ENCODE results near the gene TBCD. TPM values are rescaled to one million over a fixed set of nuclear protein-coding genes. Genes with fewer than 3 reads are reported as not detected.

The TBCD gene
- total RNA-seq, 1 experiment from 2014 or later: 90.7 TPM

- Mint-ChIP-seq H3K27me3 (ENCODE audit: unreplicated experiment) (no peaks in the 10 kb centered on the region), H3K4me1 (ENCODE audit: low read depth, unreplicated experiment) (no peaks in the 10 kb centered on the region), H3K9me3 (ENCODE audit: low read depth, unreplicated experiment) (peaks cover 11% of the 10 kb centered on the region), H3K36me3 (ENCODE audit: insufficient read depth, unreplicated experiment) (peaks cover 24% of the 10 kb centered on the region), H3K4me3 (ENCODE audit: low read depth, unreplicated experiment) (no peak overlapping the region), H3K27ac (ENCODE audit: unreplicated experiment) (no peak overlapping the region)
- CTCF ChIA-PET: interaction anchor here (0.6 kb wide), 1 partner anchor 226 kb away, joined by 3 read pairs; the partner anchor contains the start of gene FN3KRP
- DNase-seq: no peak
- no peak for TF ChIP-seq CTCF (IDR thresholded peaks at IDR 0.05; ENCODE audit: unreplicated experiment)
- no TSS peak for BruUV-seq (replicated peaks)
- intact Hi-C loops (cut with micrococcal nuclease; ENCODE audit: unreplicated experiment): no loop called here
Observed at GRCh38 chr17:82942166-82943130, 190.6 kb downstream of the TBCD start.

GRCh38 chr17:82943339-82943738 is 191.5 kb downstream of the TBCD start:
- intact Hi-C loops (cut with micrococcal nuclease; ENCODE audit: unreplicated experiment): no loop called here
- CTCF ChIA-PET: no interaction called here
- no TSS peak for BruUV-seq (replicated peaks)
- Mint-ChIP-seq H3K9me3 (ENCODE audit: low read depth, unreplicated experiment) (peaks cover 15% of the 10 kb centered on the region), H3K4me3 (ENCODE audit: low read depth, unreplicated experiment) (no peak overlapping the region), H3K36me3 (ENCODE audit: insufficient read depth, unreplicated experiment) (peaks cover 32% of the 10 kb centered on the region), H3K4me1 (ENCODE audit: low read depth, unreplicated experiment) (no peaks in the 10 kb centered on the region), H3K27ac (ENCODE audit: unreplicated experiment) (no peak overlapping the region), H3K27me3 (ENCODE audit: unreplicated experiment) (no peaks in the 10 kb centered on the region)
- no peak for DNase-seq
- no peak for TF ChIP-seq CTCF (IDR thresholded peaks at IDR 0.05; ENCODE audit: unreplicated experiment)

- Mint-ChIP-seq H3K4me3 (ENCODE audit: low read depth, unreplicated experiment) (no peak overlapping the region), H3K9me3 (ENCODE audit: low read depth, unreplicated experiment) (peaks cover 15% of the 10 kb centered on the region), H3K27me3 (ENCODE audit: unreplicated experiment) (no peaks in the 10 kb centered on the region), H3K36me3 (ENCODE audit: insufficient read depth, unreplicated experiment) (peaks cover 34% of the 10 kb centered on the region), H3K27ac (ENCODE audit: unreplicated experiment) (no peak overlapping the region), H3K4me1 (ENCODE audit: low read depth, unreplicated experiment) (no peaks in the 10 kb centered on the region)
- no TSS peak for BruUV-seq (replicated peaks)
- CTCF ChIA-PET: no interaction called here
- intact Hi-C loops (cut with micrococcal nuclease; ENCODE audit: unreplicated experiment): no loop called here
- no peak for DNase-seq
- TF ChIP-seq CTCF (IDR thresholded peaks at IDR 0.05; ENCODE audit: unreplicated experiment): no peak
Observed at GRCh38 chr17:82943751-82944150, 191.9 kb downstream of the TBCD start.

- TF ChIP-seq CTCF (IDR thresholded peaks at IDR 0.05; ENCODE audit: unreplicated experiment): no peak
- DNase-seq: no peak
- peaks cover 42% of the 10 kb centered on the region for H3K36me3 Mint-ChIP-seq (ENCODE audit: insufficient read depth, unreplicated experiment)
- no peaks in the 10 kb centered on the region for H3K27me3 Mint-ChIP-seq (ENCODE audit: unreplicated experiment)
- no peaks in the 10 kb centered on the region for H3K4me1 Mint-ChIP-seq (ENCODE audit: low read depth, unreplicated experiment)
- intact Hi-C loops (cut with micrococcal nuclease; ENCODE audit: unreplicated experiment): no loop called here
- H3K9me3 Mint-ChIP-seq (ENCODE audit: low read depth, unreplicated experiment): peaks cover 25% of the 10 kb centered on the region
- H3K4me3 Mint-ChIP-seq (ENCODE audit: low read depth, unreplicated experiment): no peak overlapping the region
- CTCF ChIA-PET: no interaction called here
- H3K27ac Mint-ChIP-seq (ENCODE audit: unreplicated experiment): no peak overlapping the region
- no TSS peak for BruUV-seq (replicated peaks)
Observed at GRCh38 chr17:82944990-82945389, 193.1 kb downstream of the TBCD start.
